SK-N-SH (cell line): ENCODE data around the gene AHRR. TPM values are rescaled to one million over a fixed set of nuclear protein-coding genes. Genes with fewer than 3 reads are reported as not detected.

Experiments
- CTCF ChIA-PET: fragments of 300-600, 350-600 bp; formaldehyde crosslinking; extraction: SDS; loops from one replicate; lab custom pipeline; 2021; lab: Yijun Ruan, JAX
- POLR2A ChIA-PET: fragments of 350-600 bp; sonication (Branson Sonifier 250); formaldehyde crosslinking; extraction: SDS; loops from one replicate; lab custom pipeline; 2020; ENCODE audit warnings: antibody characterized with exemption, inconsistent platforms; lab: Yijun Ruan, JAX
- DNase-seq: peaks from one replicate; pipeline ENCODE4 v3.0.0; 2012
- H2AFZ ChIP-seq: fragments of 200-600 bp; sonication (generic); 2 replicates; pipeline ENCODE4 v1.8.1; 2016; ENCODE audit warnings: antibody characterized with exemption, mild to moderate bottlenecking, low read depth
- H3F3A ChIP-seq: fragments of 200-600 bp; sonication (generic); replicated peaks from 2 replicates; pipeline ENCODE3; 2016; ENCODE audit warnings: antibody characterized with exemption, mild to moderate bottlenecking; ENCODE audit not compliant: insufficient read depth
- H3K27ac ChIP-seq, 2 experiments: fragments of 200-500 bp in 1 of 2; fragments of 200-600 bp in 1 of 2; sonication (Bioruptor generic) in 1 of 2; sonication (generic), shearing (Covaris generic) in 1 of 2; 2 replicates each; pipeline versions ENCODE4 v1.5.1 to v1.6.1; 2014 to 2016; ENCODE audit warnings: low read depth in 2 of 2, inconsistent platforms in 1 of 2, low read length in 1 of 2, mild to moderate bottlenecking in 1 of 2, mixed read lengths in 1 of 2
- H3K27me3 ChIP-seq: fragments of 200-600 bp; sonication (generic), shearing (Covaris generic); 2 replicates; pipeline ENCODE4 v1.6.1; 2016; ENCODE audit warnings: mixed run types; ENCODE audit not compliant: insufficient read depth
- H3K36me3 ChIP-seq, 2 experiments: fragments of 200-500 bp in 1 of 2; fragments of 200-600 bp in 1 of 2; sonication (Bioruptor generic) in 1 of 2; sonication (generic) in 1 of 2; replicated peaks in 1 of 2; 2 replicates each; pipeline versions ENCODE3 to v1.5.1; 2014 to 2016; ENCODE audit warnings: low read length in 1 of 2, mild to moderate bottlenecking in 1 of 2; ENCODE audit not compliant: insufficient read depth in 2 of 2, control insufficient read depth in 1 of 2
- H3K4me1 ChIP-seq, 2 experiments: fragments of 200-500 bp in 1 of 2; fragments of 200-600 bp in 1 of 2; sonication (Bioruptor generic) in 1 of 2; sonication (generic), shearing (Covaris generic) in 1 of 2; 2 replicates each; pipeline versions ENCODE4 v1.5.1 to v1.6.1; 2014 to 2016; ENCODE audit warnings: low read depth in 1 of 2, low read length in 1 of 2, mixed run types in 1 of 2; ENCODE audit not compliant: insufficient read depth in 2 of 2, control insufficient read depth in 1 of 2
- H3K4me2 ChIP-seq: fragments of 200-600 bp; sonication (generic), shearing (Covaris generic); 2 replicates; pipeline ENCODE4 v1.6.1; 2017; ENCODE audit warnings: mixed run types
- H3K4me3 ChIP-seq, 2 experiments: fragments of 200-500 bp in 1 of 2; fragments of 200-600 bp in 1 of 2; sonication (Bioruptor generic) in 1 of 2; sonication (generic), shearing (Covaris generic) in 1 of 2; 2 replicates each; pipeline versions ENCODE4 v1.5.1 to v1.8.1; 2014 to 2016; ENCODE audit warnings: low read depth in 2 of 2, inconsistent platforms in 1 of 2, low read length in 1 of 2, mild to moderate bottlenecking in 1 of 2, mixed read lengths in 1 of 2, moderate library complexity in 1 of 2
- H3K79me2 ChIP-seq: fragments of 200-600 bp; sonication (generic); 2 replicates; pipeline ENCODE4 v1.8.1; 2017; ENCODE audit warnings: mild to moderate bottlenecking; ENCODE audit not compliant: insufficient read depth
- H3K9ac ChIP-seq: fragments of 200-600 bp; sonication (generic); 2 replicates; pipeline ENCODE4 v1.6.1; 2017; ENCODE audit warnings: mixed run types
- H3K9me2 ChIP-seq: fragments of 200-600 bp; sonication (generic); 2 replicates; pipeline ENCODE4 v1.6.1; 2017; ENCODE audit warnings: mixed run types
- H3K9me3 ChIP-seq: fragments of 200-600 bp; sonication (generic); 2 replicates; pipeline ENCODE4 v1.6.1; 2017; ENCODE audit warnings: mixed run types, mild to moderate bottlenecking, moderate library complexity
- H4K20me1 ChIP-seq: fragments of 200-600 bp; sonication (generic); 2 replicates; pipeline ENCODE4 v1.6.1; 2017; ENCODE audit warnings: mild to moderate bottlenecking, mixed run types; ENCODE audit not compliant: insufficient read depth
- CTCF ChIP-seq: fragments of 200-600 bp; sonication (generic); IDR thresholded peaks from 2 replicates; pipeline ENCODE4 v1.6.1; 2017; ENCODE audit warnings: antibody characterized with exemption, mild to moderate bottlenecking, moderate library complexity
- EP300 ChIP-seq, 2 experiments: IDR thresholded peaks; 2 replicates each; pipeline versions ENCODE4 v1.4.0 to v1.6.1; 2012; ENCODE audit warnings: borderline replicate concordance in 1 of 2, low read depth in 1 of 2, low read length in 1 of 2
- FOXJ3 ChIP-seq: sonication (generic); formaldehyde crosslinking; IDR thresholded peaks from 2 replicates; pipeline ENCODE4 v1.5.1; 2020; ENCODE audit warnings: mild to moderate bottlenecking, missing genetic modification reagents
- GABPA ChIP-seq: IDR thresholded peaks from 2 replicates; pipeline ENCODE4 v1.4.0; 2012; ENCODE audit warnings: low read depth, mild to moderate bottlenecking
- JUND ChIP-seq: IDR thresholded peaks from 2 replicates; pipeline ENCODE4 v1.4.0; 2012
- MEF2A ChIP-seq: IDR thresholded peaks from 2 replicates; pipeline ENCODE4 v1.4.0; 2012; ENCODE audit warnings: low read depth, borderline replicate concordance
- MXI1 ChIP-seq: IDR thresholded peaks from 2 replicates; pipeline ENCODE4 v1.6.1; 2012; ENCODE audit warnings: mild to moderate bottlenecking, low read depth, low read length, improper control_type of control experiment
- PBX3 ChIP-seq: IDR thresholded peaks from 2 replicates; pipeline ENCODE4; 2012
- POLR2AphosphoS5 ChIP-seq: IDR thresholded peaks from 2 replicates; pipeline ENCODE4 v1.6.1; 2012; ENCODE audit warnings: low read depth, low read length
- RAD21 ChIP-seq: IDR thresholded peaks from 2 replicates; pipeline ENCODE4 v1.6.1; 2012; ENCODE audit warnings: mild to moderate bottlenecking, low read length
- RCOR1 ChIP-seq: fragments of 150-350 bp; IDR thresholded peaks from 2 replicates; pipeline ENCODE4 v1.6.1; 2017; ENCODE audit warnings: antibody characterized with exemption, low read length
- REST ChIP-seq: IDR thresholded peaks from 2 replicates; pipeline ENCODE4 v1.6.1; 2012; ENCODE audit warnings: mild to moderate bottlenecking, low read depth, low read length, moderate library complexity
- RFX5 ChIP-seq: IDR thresholded peaks from 2 replicates; pipeline ENCODE4 v1.6.1; 2012; ENCODE audit warnings: mild to moderate bottlenecking, improper control_type of control experiment, low read length
- RXRA ChIP-seq: IDR thresholded peaks from 2 replicates; pipeline ENCODE4 v1.4.0; 2012; ENCODE audit warnings: low read depth, mild to moderate bottlenecking, borderline replicate concordance
- TCF12 ChIP-seq: IDR thresholded peaks from 2 replicates; pipeline ENCODE4 v1.4.0; 2012
- USF1 ChIP-seq: IDR thresholded peaks from 2 replicates; pipeline ENCODE4 v1.4.0; 2012; ENCODE audit warnings: low read depth, borderline replicate concordance
- YY1 ChIP-seq: IDR thresholded peaks from 2 replicates; pipeline ENCODE4 v1.4.0; 2012; ENCODE audit warnings: low read depth, mild to moderate bottlenecking
- whole genome bisulfite sequencing: methylation state at CpG from one replicate; pipeline ENCODE4 v1.1.6; 2017; ENCODE audit warnings: low lambda C conversion rate; 5-methylcytosine and 5-hydroxymethylcytosine counted together
- polyA plus RNA-seq, 3 experiments: library from polyadenylated mRNA; depleted of rRNA; stranded (reverse); fragments of >200 nt; gene quantifications; 2 replicates each; pipeline ENCODE4 v1.2.3, GENCODE V29; 2012

AHRR gene
- polyA plus RNA-seq, 1 of the 3 experiments (the other 2 are of a cell fraction): 0.71 TPM

- Histone ChIP-seq H2AFZ (no peak overlapping the region), H3F3A (no peaks in the 10 kb centered on the region), H4K20me1 (no peaks in the 10 kb centered on the region), H3K4me1 (peaks cover 0 to 3% of the 10 kb centered on the region in 2 experiments; a peak in 1 of 4 replicates), H3K4me2 (no peak overlapping the region), H3K27me3 (no peaks in the 10 kb centered on the region), H3K27ac (no peak overlapping the region), H3K36me3 (no peaks in the 10 kb centered on the region), H3K9me2 (no peaks in the 10 kb centered on the region), H3K9ac (no peak overlapping the region), H3K79me2 (no peaks in the 10 kb centered on the region), H3K9me3 (no peaks in the 10 kb centered on the region), H3K4me3 (no peak overlapping the region)
- TF ChIP-seq RAD21: no peak
- no peak for TF ChIP-seq PBX3
- TF ChIP-seq TCF12: no peak
- no peak for TF ChIP-seq RFX5
- no peak for TF ChIP-seq POLR2AphosphoS5
- no peak for TF ChIP-seq YY1
- TF ChIP-seq RXRA: no peak
- TF ChIP-seq JUND: no peak
- no peak for TF ChIP-seq GABPA
- TF ChIP-seq USF1: no peak
- TF ChIP-seq RCOR1: no peak
- no peak for TF ChIP-seq MEF2A
- no peak for TF ChIP-seq MXI1
- WGBS: 44% methylated on average over 3 of the region's 3 CpGs
- ChIA-PET CTCF (no interaction called here), POLR2A (no interaction called here)
- no peak for DNase-seq
These were observed 105.0 kb downstream of the AHRR start for GRCh38 chr5:426392-426976.

- Histone ChIP-seq H3F3A (no peaks in the 10 kb centered on the region), H3K4me3 (no peak overlapping the region), H3K9me3 (no peaks in the 10 kb centered on the region), H3K27ac (no peak overlapping the region), H3K79me2 (no peaks in the 10 kb centered on the region), H3K9ac (no peak overlapping the region), H3K9me2 (no peaks in the 10 kb centered on the region), H3K4me2 (no peak overlapping the region), H2AFZ (no peak overlapping the region), H3K27me3 (no peaks in the 10 kb centered on the region), H3K4me1 (peaks cover 0 to 3% of the 10 kb centered on the region in 2 experiments; a peak in 1 of 4 replicates), H4K20me1 (no peaks in the 10 kb centered on the region), H3K36me3 (no peaks in the 10 kb centered on the region)
- CTCF ChIA-PET: no interaction called here
- 87% methylated on average over 34 of the region's 39 CpGs for WGBS
- POLR2A ChIA-PET: no interaction called here
- DNase-seq: no peak
- no peak for TF ChIP-seq PBX3
- TF ChIP-seq FOXJ3: no peak
- no peak for TF ChIP-seq EP300 (IDR thresholded peaks at IDR 0.05; ENCODE audit: borderline replicate concordance in 1 of 2, low read depth in 1 of 2, low read length in 1 of 2)
- no peak for TF ChIP-seq REST
- no peak for TF ChIP-seq CTCF
- no peak for TF ChIP-seq RCOR1
- no peak for TF ChIP-seq RXRA
- TF ChIP-seq MXI1: no peak
- TF ChIP-seq TCF12: no peak
These were observed 106.0 kb downstream of the AHRR start for GRCh38 chr5:427415-428087.
